OCI-LY1 (cell line): ENCODE measurements around the gene PEG3.

Experiments used
- H2AFZ ChIP-seq: fragments of 200-600 bp; sonication (generic), shearing (Covaris generic); 2 replicates; pipeline ENCODE4 v1.6.0; 2014; ENCODE audit warnings: antibody characterized with exemption, mild to moderate bottlenecking, low read length
- H3F3A ChIP-seq: fragments of 200-600 bp; sonication (generic), shearing (Covaris generic); 2 replicates; pipeline ENCODE4 v1.6.0; 2014; ENCODE audit warnings: mild to moderate bottlenecking, antibody characterized with exemption, low read length, moderate library complexity; ENCODE audit not compliant: insufficient read depth
- H3K27ac ChIP-seq: fragments of 200-600 bp; sonication (generic); 2 replicates; pipeline ENCODE4 v1.5.1; 2014; ENCODE audit warnings: low read length, mixed run types, mild to moderate bottlenecking, low read depth; ENCODE audit not compliant: poor library complexity, severe bottlenecking
- H3K27me3 ChIP-seq: fragments of 200-600 bp; sonication (generic); 2 replicates; pipeline ENCODE4 v1.6.0; 2014; ENCODE audit warnings: antibody characterized with exemption, mild to moderate bottlenecking, low read length, moderate library complexity; ENCODE audit not compliant: insufficient read depth
- H3K36me3 ChIP-seq: fragments of 200-600 bp; sonication (generic); 2 replicates; pipeline ENCODE4 v1.6.1; 2014; ENCODE audit warnings: mild to moderate bottlenecking, antibody characterized with exemption, low read length, moderate library complexity, mixed read lengths; ENCODE audit not compliant: insufficient read depth
- H3K4me1 ChIP-seq: fragments of 200-600 bp; sonication (generic); 2 replicates; pipeline ENCODE4 v1.5.1; 2014; ENCODE audit warnings: mild to moderate bottlenecking, low read length, moderate library complexity; ENCODE audit not compliant: insufficient read depth, severe bottlenecking
- H3K4me2 ChIP-seq: fragments of 200-600 bp; sonication (generic), shearing (Covaris generic); 2 replicates; pipeline ENCODE4 v1.6.1; 2014; ENCODE audit warnings: low read length
- H3K4me3 ChIP-seq: fragments of 200-600 bp; sonication (generic); 2 replicates; pipeline ENCODE4 v1.5.1; 2014; ENCODE audit warnings: low read length, low read depth, mild to moderate bottlenecking, mixed read lengths; ENCODE audit not compliant: poor library complexity, severe bottlenecking
- H3K79me2 ChIP-seq: fragments of 200-600 bp; shearing (Covaris generic); 2 replicates; pipeline ENCODE4 v1.6.1; 2016; ENCODE audit warnings: mixed run types, low read length, mixed read lengths; ENCODE audit not compliant: insufficient read depth
- H3K9ac ChIP-seq: fragments of 200-600 bp; sonication (generic), shearing (Covaris generic); 2 replicates; pipeline ENCODE4 v1.6.1; 2014; ENCODE audit warnings: mild to moderate bottlenecking, low read length, mixed read lengths
- H3K9me2 ChIP-seq: fragments of 200-600 bp; sonication (generic), shearing (Covaris generic); 2 replicates; pipeline ENCODE4 v1.6.1; 2014; ENCODE audit warnings: low read depth, mild to moderate bottlenecking, low read length, mixed read lengths
- H3K9me3 ChIP-seq: fragments of 200-600 bp; shearing (Covaris generic); 2 replicates; pipeline ENCODE4 v1.6.1; 2014; ENCODE audit warnings: low read length, mixed read lengths
- H4K20me1 ChIP-seq: fragments of 200-600 bp; sonication (generic), shearing (Covaris generic); 2 replicates; pipeline ENCODE4 v1.6.0; 2016; ENCODE audit warnings: mild to moderate bottlenecking, low read length; ENCODE audit not compliant: insufficient read depth
- CTCF ChIP-seq: fragments of 200-600 bp; sonication (generic), shearing (Covaris generic); IDR thresholded peaks from 2 replicates; pipeline ENCODE4 v1.5.1; 2017; ENCODE audit warnings: mild to moderate bottlenecking, antibody characterized with exemption, low read length, moderate library complexity, mixed read lengths
- EZH2 ChIP-seq: fragments of 200-600 bp; sonication (generic), shearing (Covaris generic); IDR thresholded peaks from 2 replicates; pipeline ENCODE4 v1.8.0; 2017; ENCODE audit warnings: borderline replicate concordance, mixed run types, mild to moderate bottlenecking, antibody characterized with exemption, low read length, moderate library complexity, mixed read lengths

PEG3 gene

GRCh38 chr19:56814656-56815055 is 25.9 kb downstream of the PEG3 start:
- 0 out of 2 replicates have a peak, but pooled peaks cover 7% of the 10 kb centered on the region for H3K27me3 ChIP-seq
- H3K4me3 ChIP-seq: no peak overlapping the region
- no peak overlapping the region for H3K9ac ChIP-seq
- H3F3A ChIP-seq: no peaks in the 10 kb centered on the region
- H2AFZ ChIP-seq: no peak overlapping the region
- TF ChIP-seq EZH2: no peak
- no peak for TF ChIP-seq CTCF
- H3K27ac ChIP-seq: no peak overlapping the region
- no peaks in the 10 kb centered on the region for H4K20me1 ChIP-seq
- H3K4me2 ChIP-seq: no peak overlapping the region
- H3K9me2 ChIP-seq: no peaks in the 10 kb centered on the region
- no peaks in the 10 kb centered on the region for H3K36me3 ChIP-seq
- H3K9me3 ChIP-seq: no peaks in the 10 kb centered on the region
- no peaks in the 10 kb centered on the region for H3K79me2 ChIP-seq
- H3K4me1 ChIP-seq: no peaks in the 10 kb centered on the region

DNA sequence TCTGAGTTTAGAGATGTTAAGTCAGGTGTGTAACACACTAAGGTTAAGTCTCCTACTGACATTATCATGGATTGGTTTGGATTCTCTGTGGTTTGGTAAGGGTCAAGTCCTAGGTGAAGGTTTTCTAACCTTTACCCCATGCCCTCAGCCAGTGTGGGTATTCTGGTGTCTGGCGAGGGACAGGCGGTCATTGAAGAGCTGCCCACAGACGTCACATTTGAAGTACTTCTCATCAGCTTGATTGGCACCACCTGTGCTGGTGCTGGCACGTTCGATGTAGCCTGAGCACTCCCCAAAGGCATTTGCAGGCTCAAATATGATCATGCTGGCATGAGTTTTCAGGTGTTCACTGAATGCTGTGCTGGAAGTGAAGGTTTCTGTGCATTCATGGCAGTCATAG is 27.0 kb downstream of the PEG3 start:
- Histone ChIP-seq H3K9me3 (no peaks in the 10 kb centered on the region), H4K20me1 (no peaks in the 10 kb centered on the region), H3K9me2 (no peaks in the 10 kb centered on the region), H3K27ac (no peak overlapping the region), H3K4me1 (no peaks in the 10 kb centered on the region), H3K27me3 (0 out of 2 replicates have a peak, but pooled peaks cover 7% of the 10 kb centered on the region), H3K4me2 (no peak overlapping the region), H3F3A (no peaks in the 10 kb centered on the region), H3K9ac (no peak overlapping the region), H2AFZ (no peak overlapping the region), H3K4me3 (no peak overlapping the region), H3K36me3 (no peaks in the 10 kb centered on the region), H3K79me2 (no peaks in the 10 kb centered on the region)
- TF ChIP-seq CTCF: no peak

DNA sequence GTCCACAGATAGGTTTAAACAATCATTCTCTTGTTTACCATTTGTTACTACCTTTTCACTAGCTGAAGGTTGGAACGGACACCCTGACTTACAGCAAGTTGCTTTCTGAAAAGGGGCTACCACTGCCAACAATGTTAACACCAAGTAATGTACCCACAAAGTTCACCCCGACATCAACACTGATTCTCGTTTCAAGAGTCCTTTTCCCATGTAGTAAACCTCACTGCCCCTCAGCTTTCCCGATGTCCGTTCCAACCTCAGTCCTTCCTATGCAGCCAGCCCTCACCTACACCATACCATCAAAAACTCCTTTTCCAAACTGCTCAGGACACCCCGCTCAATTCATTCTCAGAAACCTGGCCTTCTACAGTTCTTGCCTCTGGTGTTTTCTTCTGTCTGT is 29.0 kb downstream of the PEG3 start:
- Histone ChIP-seq H3F3A (no peaks in the 10 kb centered on the region), H3K9me3 (no peaks in the 10 kb centered on the region), H3K27me3 (no peaks in the 10 kb centered on the region), H3K27ac (no peak overlapping the region), H3K79me2 (no peaks in the 10 kb centered on the region), H2AFZ (no peak overlapping the region), H4K20me1 (no peaks in the 10 kb centered on the region), H3K9ac (no peak overlapping the region), H3K4me2 (no peak overlapping the region), H3K36me3 (no peaks in the 10 kb centered on the region), H3K4me1 (no peaks in the 10 kb centered on the region), H3K4me3 (no peak overlapping the region), H3K9me2 (no peaks in the 10 kb centered on the region)
- TF ChIP-seq EZH2 (no peak), CTCF (no peak)
